Activated T-cell treated with anti-CD3 and anti-CD28 coated beads for 24 hours (primary cell): ENCODE results near the gene ABHD16A.

ENCODE experiments used
- DNase-seq: peaks from one replicate; pipeline ENCODE4 v3.0.0-alpha.2; 2020; ENCODE audit warnings: low read depth

ABHD16A gene

GRCh38 chr6:31689249-31690110 is 13.6 kb downstream of the ABHD16A start:
- no peak for DNase-seq

GRCh38 chr6:31687860-31688693 is 15.0 kb downstream of the ABHD16A start:
- DNase-seq, result no peak

- DNase-seq, result no peak
These were observed 15.8 kb downstream of the ABHD16A start for GRCh38 chr6:31687321-31687720.

GRCh38 chr6:31686483-31686882 is 16.6 kb downstream of the ABHD16A start:
- no peak for DNase-seq

- no peak for DNase-seq
These were observed 19.5 kb downstream of the ABHD16A start for GRCh38 chr6:31683591-31683990.

- no peak for DNase-seq
These were observed 21.9 kb downstream of the ABHD16A start for GRCh38 chr6:31681135-31681671.

GRCh38 chr6:31680226-31681134 is 22.6 kb downstream of the ABHD16A start, which contains the start of gene LY6G5C:
LY6G5C (minus strand) TSS chr6:31681067; CDS start chr6:31680373, 694 bp downstream.
- DNase-seq, result peak; percentile 55

- no peak for DNase-seq
These were observed 25.2 kb downstream of the ABHD16A start for GRCh38 chr6:31677955-31678354.

- DNase-seq, result no peak
These were observed 26.2 kb downstream of the ABHD16A start for GRCh38 chr6:31676904-31677303.

- DNase-seq, result no peak
These were observed 26.7 kb downstream of the ABHD16A start for GRCh38 chr6:31676322-31676903.

- DNase-seq, result no peak
These were observed 33.4 kb downstream of the ABHD16A start, which contains the start of gene LY6G5B for GRCh38 chr6:31669676-31670075. LY6G5B (plus strand) TSS chr6:31669976; CDS start chr6:31670951, 975 bp downstream.

- no peak for DNase-seq
These were observed 36.7 kb downstream of the ABHD16A start for GRCh38 chr6:31666337-31666965.

- DNase-seq, result peak; percentile 98
These were observed 37.4 kb downstream of the ABHD16A start, which contains the start of gene CSNK2B for GRCh38 chr6:31665501-31666336. CSNK2B (plus strand) TSS chr6:31666080; CDS start chr6:31666832, 752 bp downstream.

- peak; percentile 85 for DNase-seq
These were observed 38.2 kb downstream of the ABHD16A start, which contains the start of gene GPANK1 for GRCh38 chr6:31664790-31665500. GPANK1 (minus strand) TSS chr6:31664997; CDS start chr6:31664478, 519 bp downstream.

- no peak for DNase-seq
These were observed 38.9 kb downstream of the ABHD16A start for GRCh38 chr6:31663961-31664789.

GRCh38 chr6:31663126-31663960 is 39.8 kb downstream of the ABHD16A start:
- no peak for DNase-seq
